GM12873 (cell line): Measurements from ENCODE around the gene OR5H14.

Source experiments
- CTCF ChIP-seq: IDR thresholded peaks from 2 replicates; pipeline ENCODE4 v1.5.1; 2012; ENCODE audit warnings: low read depth, mild to moderate bottlenecking, moderate library complexity, low read length, control low read depth; ENCODE audit not compliant: insufficient read depth; ENCODE audit errors: missing control alignments

The OR5H14 gene

DNA sequence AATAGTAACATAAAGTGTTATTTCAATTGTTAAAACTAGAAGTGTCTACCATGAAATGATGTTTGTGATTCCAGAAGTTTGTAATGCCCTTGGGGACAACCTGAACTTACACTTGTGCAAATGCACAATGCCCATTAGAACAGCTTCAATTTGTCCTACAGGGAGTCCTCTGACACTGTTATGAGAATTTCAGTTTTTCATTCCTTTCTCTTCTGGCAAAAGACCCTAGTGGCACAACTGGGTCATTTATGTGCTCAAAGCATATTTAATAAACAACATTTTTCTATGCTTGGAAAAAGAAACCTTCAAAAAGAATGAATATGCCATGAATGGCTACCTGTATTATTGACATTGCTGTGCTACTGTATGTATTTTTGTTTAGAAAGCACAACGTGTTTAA lies 16.9 kb upstream of the OR5H14 start, which contains the start of gene OR5H1:
Gene OR5H1, plus strand, starts transcription at position 301 of the 400 bp plus-strand sequence. CDS start 1,977 bp downstream, outside the sequence.
- no peak for TF ChIP-seq CTCF

- no peak for TF ChIP-seq CTCF
Measured at GRCh38 chr3:98136631-98137030, 10.6 kb upstream of the OR5H14 start.

DNA sequence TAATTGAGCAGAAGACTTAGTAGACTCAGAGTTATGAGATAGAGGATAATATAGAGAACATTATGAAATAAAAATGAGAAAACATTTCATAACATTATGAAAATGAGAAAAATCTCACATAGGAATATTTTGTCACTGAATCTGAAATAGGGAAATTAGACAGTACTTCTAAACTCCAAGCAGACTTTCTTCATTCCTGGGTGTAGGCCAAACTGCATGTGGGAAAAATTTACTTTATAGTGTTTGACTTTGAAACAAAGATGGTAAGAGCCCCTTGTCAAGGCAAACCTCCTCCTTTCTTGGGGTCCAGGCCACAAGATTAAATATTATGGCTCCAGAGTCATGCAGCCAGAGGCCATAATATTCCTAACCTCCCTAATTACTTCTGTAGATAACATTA lies 6.7 kb upstream of the OR5H14 start:
- TF ChIP-seq CTCF, result no peak

DNA sequence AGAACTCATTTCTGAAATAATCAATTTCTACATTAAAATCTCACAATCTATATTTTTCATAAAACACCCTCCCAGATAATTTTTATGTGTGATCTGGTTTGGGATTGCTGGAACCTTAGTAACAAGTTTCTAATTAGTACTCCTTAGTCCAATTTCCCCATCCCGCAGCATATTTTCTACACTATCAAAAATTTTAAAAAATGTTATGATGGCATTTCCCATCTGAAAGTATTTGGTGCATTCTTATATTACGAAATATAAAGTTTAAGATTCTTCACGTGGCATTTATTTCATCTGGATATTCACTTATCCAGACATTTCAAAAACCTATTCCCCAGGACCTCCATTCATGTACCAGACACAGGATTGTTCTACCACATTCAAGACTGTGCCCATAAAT lies 1.5 kb downstream of the OR5H14 start:
- TF ChIP-seq CTCF, result no peak

DNA sequence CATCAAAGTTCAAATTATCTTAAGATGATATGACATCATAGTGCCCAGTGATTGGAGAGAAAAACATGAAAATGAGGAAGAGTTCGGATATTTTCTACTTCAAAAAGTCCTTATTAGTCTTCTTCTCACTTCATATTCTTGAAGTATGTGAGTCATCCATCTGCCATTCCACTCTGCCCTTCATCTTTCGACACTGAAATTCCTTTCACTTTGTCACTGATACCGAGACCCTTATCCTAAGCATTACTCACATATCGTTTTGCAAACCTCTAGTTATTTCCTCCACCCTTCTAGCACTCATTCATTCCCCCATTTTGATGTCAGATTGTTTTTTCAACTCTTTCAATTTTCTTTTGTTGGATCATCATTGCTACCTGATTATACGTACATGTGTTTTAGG lies 4.0 kb downstream of the OR5H14 start:
- no peak for TF ChIP-seq CTCF

DNA sequence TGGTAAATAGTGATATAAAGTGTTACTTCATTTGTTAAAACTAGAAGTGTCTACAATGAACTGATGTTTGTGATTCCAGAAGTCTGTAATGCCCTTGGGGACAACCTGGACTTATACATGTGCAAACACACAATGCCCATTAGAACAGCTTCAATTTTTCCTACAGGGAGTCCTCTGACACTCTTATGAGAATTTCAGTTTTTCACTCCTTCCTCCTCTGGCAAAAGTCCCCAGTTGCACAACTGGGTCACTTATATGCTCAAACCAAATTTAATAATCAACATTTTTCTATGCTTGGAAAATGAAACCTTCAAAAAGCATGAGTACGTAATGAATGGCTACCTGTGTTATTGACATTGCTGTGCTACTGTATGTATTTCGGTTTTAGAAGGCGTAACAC lies 19.1 kb downstream of the OR5H14 start, which contains the start of gene OR5H15:
Gene OR5H15, plus strand, starts transcription at position 301 of the 400 bp plus-strand sequence. CDS start 2,004 bp downstream, outside the sequence.
- no peak for TF ChIP-seq CTCF

GRCh38 chr3:98171071-98171470 lies 23.8 kb downstream of the OR5H14 start:
- TF ChIP-seq CTCF, result no peak

- TF ChIP-seq CTCF, result no peak
Measured at GRCh38 chr3:98172621-98173020, 25.3 kb downstream of the OR5H14 start.
